ENCODE results near the gene GATA2. TPM values are rescaled to one million over a fixed set of nuclear protein-coding genes. Genes with fewer than 3 reads are reported as not detected.

The GATA2 gene
- total and polyA plus RNA-seq, 2 donors (not counting 1 experiment from before 2014, with no cell fraction given) = 0.27 TPM; not detected in 1

GRCh38 chr3:128454310-128454618 is 38.7 kb downstream of the GATA2 start:
- H3K27me3 ChIP-seq (replicated peaks in 1 of 4; ENCODE audit: control extremely low read depth in 1 of 4, control insufficient read depth in 3 of 4, insufficient read depth in 4 of 4, low read length in 3 of 4) = peaks cover 0 to 8% (median 0%) of the 10 kb centered on the region in 4 experiments
- H3K4me3 ChIP-seq (ENCODE audit: control extremely low read depth in 1 of 5, extremely low read depth in 1 of 5, insufficient read depth in 1 of 5, low read depth in 2 of 5, low read length in 4 of 5) = no peak overlapping the region
- H2AFZ ChIP-seq (ENCODE audit: insufficient read depth, low read depth, low read length, poor library complexity, severe bottlenecking) = no peak overlapping the region
- H3K27ac Mint-ChIP-seq = no peak overlapping the region
- ChIA-PET POLR2A (no interaction called here), CTCF (no interaction called here)
- intact Hi-C loops (cut with micrococcal nuclease) = no loop called here
- H3K4me2 ChIP-seq (replicated peaks; ENCODE audit: low read depth, low read length, poor library complexity, severe bottlenecking) = no peak overlapping the region
- H3K4me3 Mint-ChIP-seq = no peak overlapping the region
- TF ChIP-seq EZH2 (IDR thresholded peaks at IDR 0.05; ENCODE audit: borderline replicate concordance, insufficient read depth, low read depth, low read length, poor library complexity, severe bottlenecking) = no peak
- TF ChIP-seq, protein P1, sequence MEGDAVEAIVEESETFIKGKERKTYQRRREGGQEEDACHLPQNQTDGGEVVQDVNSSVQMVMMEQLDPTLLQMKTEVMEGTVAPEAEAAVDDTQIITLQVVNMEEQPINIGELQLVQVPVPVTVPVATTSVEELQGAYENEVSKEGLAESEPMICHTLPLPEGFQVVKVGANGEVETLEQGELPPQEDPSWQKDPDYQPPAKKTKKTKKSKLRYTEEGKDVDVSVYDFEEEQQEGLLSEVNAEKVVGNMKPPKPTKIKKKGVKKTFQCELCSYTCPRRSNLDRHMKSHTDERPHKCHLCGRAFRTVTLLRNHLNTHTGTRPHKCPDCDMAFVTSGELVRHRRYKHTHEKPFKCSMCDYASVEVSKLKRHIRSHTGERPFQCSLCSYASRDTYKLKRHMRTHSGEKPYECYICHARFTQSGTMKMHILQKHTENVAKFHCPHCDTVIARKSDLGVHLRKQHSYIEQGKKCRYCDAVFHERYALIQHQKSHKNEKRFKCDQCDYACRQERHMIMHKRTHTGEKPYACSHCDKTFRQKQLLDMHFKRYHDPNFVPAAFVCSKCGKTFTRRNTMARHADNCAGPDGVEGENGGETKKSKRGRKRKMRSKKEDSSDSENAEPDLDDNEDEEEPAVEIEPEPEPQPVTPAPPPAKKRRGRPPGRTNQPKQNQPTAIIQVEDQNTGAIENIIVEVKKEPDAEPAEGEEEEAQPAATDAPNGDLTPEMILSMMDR (IDR thresholded peaks at IDR 0.05) = no peak
- no peaks in the 10 kb centered on the region for H4K20me1 ChIP-seq (ENCODE audit: control insufficient read depth, insufficient read depth, low read length, poor library complexity, severe bottlenecking)
- H3K27ac ChIP-seq (ENCODE audit: low read length in 2 of 2) = no peak overlapping the region
- no peaks in the 10 kb centered on the region for H3K9me3 Mint-ChIP-seq (ENCODE audit: insufficient read depth)
- no peaks in the 10 kb centered on the region for H3K36me3 ChIP-seq (replicated peaks in 1 of 2; ENCODE audit: control extremely low read depth in 1 of 2, control insufficient read depth in 1 of 2, extremely low read depth in 1 of 2, insufficient read depth in 2 of 2, low read length in 1 of 2)
- no peak overlapping the region for H3K9ac ChIP-seq (ENCODE audit: low read length)
- no peaks in the 10 kb centered on the region for H3K4me1 Mint-ChIP-seq
- ATAC-seq (ENCODE audit: low read depth) = no peak
- H3K4me1 ChIP-seq (ENCODE audit: control insufficient read depth in 2 of 2, insufficient read depth in 2 of 2, low read length in 2 of 2) = no peaks in the 10 kb centered on the region
- peaks cover 0 to 9% (median 0%) of the 10 kb centered on the region in 3 donors for H3K9me3 ChIP-seq (ENCODE audit: control extremely low read depth in 1 of 3, control insufficient read depth in 2 of 3, insufficient read depth in 1 of 3, low read length in 2 of 3)
- no CpG with 5 or more reads among the region's 2 CpGs for WGBS (ENCODE audit: insufficient coverage)
- H3K27me3 Mint-ChIP-seq = peaks cover 48% of the 10 kb centered on the region
- no peak for DNase-seq
- H3K79me2 ChIP-seq (ENCODE audit: control insufficient read depth, insufficient read depth, low read length) = no peaks in the 10 kb centered on the region

GRCh38 chr3:128453501-128454309 is 39.3 kb downstream of the GATA2 start:
- Histone ChIP-seq H2AFZ (ENCODE audit: insufficient read depth, low read depth, low read length, poor library complexity, severe bottlenecking) (no peak overlapping the region), H3K4me3 (ENCODE audit: control extremely low read depth in 1 of 5, extremely low read depth in 1 of 5, insufficient read depth in 1 of 5, low read depth in 2 of 5, low read length in 4 of 5) (no peak overlapping the region), H3K27me3 (replicated peaks in 1 of 4; ENCODE audit: control extremely low read depth in 1 of 4, control insufficient read depth in 3 of 4, insufficient read depth in 4 of 4, low read length in 3 of 4) (peaks cover 0 to 11% (median 0%) of the 10 kb centered on the region in 4 experiments), H3K9ac (ENCODE audit: low read length) (no peak overlapping the region), H3K4me1 (ENCODE audit: control insufficient read depth in 2 of 2, insufficient read depth in 2 of 2, low read length in 2 of 2) (no peaks in the 10 kb centered on the region), H3K79me2 (ENCODE audit: control insufficient read depth, insufficient read depth, low read length) (no peaks in the 10 kb centered on the region), H3K9me3 (ENCODE audit: control extremely low read depth in 1 of 3, control insufficient read depth in 2 of 3, insufficient read depth in 1 of 3, low read length in 2 of 3) (peaks cover 0 to 9% (median 0%) of the 10 kb centered on the region in 3 donors), H3K4me2 (replicated peaks; ENCODE audit: low read depth, low read length, poor library complexity, severe bottlenecking) (no peak overlapping the region), H3K27ac (ENCODE audit: low read length in 2 of 2) (no peak overlapping the region), H4K20me1 (ENCODE audit: control insufficient read depth, insufficient read depth, low read length, poor library complexity, severe bottlenecking) (no peaks in the 10 kb centered on the region), H3K36me3 (replicated peaks in 1 of 2; ENCODE audit: control extremely low read depth in 1 of 2, control insufficient read depth in 1 of 2, extremely low read depth in 1 of 2, insufficient read depth in 2 of 2, low read length in 1 of 2) (no peaks in the 10 kb centered on the region)
- CTCF ChIA-PET = no interaction called here
- ATAC-seq (ENCODE audit: low read depth) (no peak), DNase-seq (no peak)
- Mint-ChIP-seq H3K27me3 (peaks cover 51% of the 10 kb centered on the region), H3K9me3 (ENCODE audit: insufficient read depth) (no peaks in the 10 kb centered on the region), H3K27ac (no peak overlapping the region), H3K4me1 (peaks cover 2% of the 10 kb centered on the region), H3K4me3 (no peak overlapping the region)
- intact Hi-C loops (cut with micrococcal nuclease) = no loop called here
- TF ChIP-seq EZH2 (IDR thresholded peaks at IDR 0.05; ENCODE audit: borderline replicate concordance, insufficient read depth, low read depth, low read length, poor library complexity, severe bottlenecking) = no peak
- TF ChIP-seq, protein P1 (IDR thresholded peaks at IDR 0.05) = no peak
- 27% methylated on average over 13 of the region's 21 CpGs for WGBS (ENCODE audit: insufficient coverage)
- POLR2A ChIA-PET = no interaction called here

Measured in B cell (primary cell).